HG02884 (cell line): ENCODE results near the gene LEF1.
"Not testable (repeated sequence)": the region's sequence is repeated elsewhere in the genome, so short reads cannot be mapped to it uniquely, and the experiment has no call there.

Experiments
- ATAC-seq: cut with Tn5 transposase; IDR thresholded peaks from one replicate; pipeline ENCODE4 v1.9.1; 2021; ENCODE audit warnings: mild to moderate bottlenecking, moderate library complexity; ENCODE audit not compliant: unreplicated experiment

Gene LEF1

GRCh38 chr4:108042927-108043326 is 125.8 kb downstream of the LEF1 start:
- ATAC-seq = no peak

GRCh38 chr4:108037884-108038283 is 130.8 kb downstream of the LEF1 start:
- no peak for ATAC-seq

GRCh38 chr4:108036213-108036612 is 132.5 kb downstream of the LEF1 start:
- peak; percentile 88 for ATAC-seq

- no peak for ATAC-seq
Measured at GRCh38 chr4:108035691-108036090, 133.0 kb downstream of the LEF1 start.

- ATAC-seq = no peak
Measured at GRCh38 chr4:108034565-108034964, 134.2 kb downstream of the LEF1 start.

- no peak for ATAC-seq
Measured at GRCh38 chr4:108033348-108033747, 135.4 kb downstream of the LEF1 start.

- no peak for ATAC-seq
Measured at GRCh38 chr4:108031427-108032083, 137.2 kb downstream of the LEF1 start.

GRCh38 chr4:108030332-108030731 is 138.4 kb downstream of the LEF1 start:
- peak; percentile 89 for ATAC-seq

- ATAC-seq = no peak
Measured at GRCh38 chr4:108029731-108030130, 139.0 kb downstream of the LEF1 start.

GRCh38 chr4:108029016-108029720 is 139.6 kb downstream of the LEF1 start:
- ATAC-seq = peak; percentile 35

- ATAC-seq = no peak
Measured at GRCh38 chr4:108024878-108025165, 143.9 kb downstream of the LEF1 start.

GRCh38 chr4:108024085-108024877 is 144.5 kb downstream of the LEF1 start:
- ATAC-seq = no peak

GRCh38 chr4:108018884-108019187 is 149.9 kb downstream of the LEF1 start:
- ATAC-seq = no peak

- ATAC-seq = peak; percentile 88
Measured at GRCh38 chr4:108018040-108018883, 150.5 kb downstream of the LEF1 start.

GRCh38 chr4:108013955-108014354 is 154.8 kb downstream of the LEF1 start:
- no peak for ATAC-seq

GRCh38 chr4:108013327-108013726 is 155.4 kb downstream of the LEF1 start:
- ATAC-seq = no peak

GRCh38 chr4:108012382-108012781 is 156.3 kb downstream of the LEF1 start:
- not testable (repeated sequence) for ATAC-seq

GRCh38 chr4:108010167-108010566 is 158.6 kb downstream of the LEF1 start:
- no peak for ATAC-seq

GRCh38 chr4:108008721-108009120 is 160.0 kb downstream of the LEF1 start:
- ATAC-seq = no peak

GRCh38 chr4:108007984-108008383 is 160.7 kb downstream of the LEF1 start:
- no peak for ATAC-seq

- ATAC-seq = no peak
Measured at GRCh38 chr4:108006361-108006760, 162.4 kb downstream of the LEF1 start.
